ENCODE data around the gene CFHR4.
"Not testable (repeated sequence)": the region's sequence is repeated elsewhere in the genome, so short reads cannot be mapped to it uniquely, and the experiment has no call there.

The CFHR4 gene

DNA sequence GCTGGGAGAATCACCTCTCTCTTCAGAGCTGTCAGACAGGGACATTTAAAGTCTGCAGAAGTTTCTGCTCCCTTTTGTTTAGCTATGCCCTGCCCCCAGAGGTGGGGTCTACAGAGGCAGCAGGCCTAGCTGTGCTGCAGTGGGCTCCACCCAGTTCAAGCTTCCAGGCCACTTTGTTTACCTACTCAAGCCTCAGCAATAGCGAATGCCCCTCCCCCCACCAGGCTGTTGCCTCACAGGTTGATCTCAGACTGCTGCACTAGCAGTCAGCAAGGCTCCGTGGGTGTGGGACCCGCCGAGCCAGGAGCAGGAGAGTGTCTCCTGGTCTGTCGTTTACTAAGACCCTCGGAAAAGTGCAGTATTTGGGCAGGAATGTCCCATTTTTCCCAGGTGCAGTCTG lies 53.6 kb downstream of the CFHR4 start:
- not testable (repeated sequence) for DNase-seq

DNA sequence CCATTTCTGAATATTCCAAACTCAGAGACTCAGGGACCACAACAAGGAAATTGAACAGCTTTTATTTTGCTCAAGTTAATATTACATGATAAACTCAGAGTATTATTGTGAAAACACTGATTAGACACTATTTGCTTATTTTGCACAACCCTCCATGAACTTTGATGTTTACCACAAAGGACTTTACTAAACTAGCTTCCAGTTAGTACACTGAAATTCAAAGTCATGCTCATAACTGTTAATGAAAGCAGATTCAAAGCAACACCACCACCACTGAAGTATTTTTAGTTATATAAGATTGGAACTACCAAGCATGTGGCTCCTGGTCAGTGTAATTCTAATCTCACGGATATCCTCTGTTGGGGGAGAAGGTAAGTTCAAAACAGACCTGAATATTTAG lies 55.7 kb downstream of the CFHR4 start, which contains the start of gene CFHR2:
Gene CFHR2, plus strand, starts transcription at position 171 of the 400 bp plus-strand sequence. Its CDS starts 143 bp downstream, at position 314.
- not testable (repeated sequence) for DNase-seq

DNA sequence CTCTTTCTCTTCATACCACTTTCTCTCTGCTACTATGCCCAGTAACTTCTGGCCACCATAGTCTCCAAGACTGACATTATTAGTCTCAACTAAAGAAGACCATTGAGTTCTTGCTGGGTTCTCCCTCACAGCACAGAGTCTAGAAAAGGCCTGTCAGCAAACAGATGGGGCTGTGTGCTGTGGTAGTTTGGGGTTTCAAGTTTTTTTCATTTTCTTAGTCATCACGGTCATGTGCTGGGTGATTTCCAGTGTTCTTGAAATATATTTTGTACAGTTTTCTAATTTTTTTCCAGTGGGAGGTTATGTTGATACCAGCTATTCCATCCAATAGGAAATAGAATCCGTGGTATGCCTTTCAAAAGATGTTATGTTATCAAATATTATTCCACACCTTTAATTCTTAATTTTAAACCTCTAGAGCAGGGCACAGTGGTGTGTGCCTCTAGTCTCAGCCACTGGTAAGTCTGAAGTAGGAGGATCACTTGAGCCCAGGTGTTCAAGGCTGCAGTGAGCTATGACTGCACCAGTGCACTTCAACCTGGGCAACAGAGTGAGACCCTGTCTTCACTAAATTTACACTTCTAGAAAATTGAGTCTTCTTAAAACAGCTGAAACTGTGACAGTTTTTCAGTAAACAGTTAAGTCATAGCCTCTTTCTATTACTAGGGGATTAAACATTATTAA lies 64.0 kb downstream of the CFHR4 start:
- no peak for DNase-seq

DNA sequence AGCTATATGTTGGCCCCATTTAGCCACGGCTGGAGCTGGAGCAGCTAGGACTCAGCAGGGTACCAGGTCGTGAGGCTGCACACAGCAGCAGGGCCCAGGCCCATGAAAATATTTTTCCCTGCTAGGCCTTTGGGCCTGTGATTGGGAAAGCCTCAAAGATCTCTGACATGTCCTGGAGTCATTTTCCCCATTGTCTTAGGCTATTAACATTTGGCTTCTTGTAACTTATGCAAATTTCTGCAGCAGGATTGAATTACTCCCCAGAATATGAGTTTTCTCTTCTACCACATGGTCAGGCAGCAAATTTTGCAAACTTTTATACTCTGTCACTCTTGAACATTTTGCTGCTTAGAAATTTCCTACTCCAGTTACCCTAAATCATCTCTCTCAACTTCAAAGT lies 66.9 kb downstream of the CFHR4 start:
- DNase-seq = no peak

DNA sequence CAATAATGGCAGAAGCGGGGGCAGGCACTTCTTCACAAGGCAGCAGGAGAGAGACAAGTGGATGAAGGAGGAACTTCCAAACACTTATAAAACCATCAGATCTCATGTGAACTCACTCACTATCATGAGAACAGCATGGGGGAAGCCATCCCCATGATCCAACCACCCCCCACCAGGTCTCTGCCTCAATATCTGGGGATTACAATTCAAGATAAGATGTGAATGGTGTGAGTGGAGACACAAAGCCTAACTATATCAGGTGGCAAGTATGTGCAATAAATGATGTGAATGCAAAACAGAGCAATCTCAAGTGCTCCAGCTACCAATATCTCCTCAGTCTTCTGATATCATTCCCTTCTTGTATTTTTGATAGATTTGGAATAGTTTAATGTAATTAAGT lies 68.1 kb downstream of the CFHR4 start:
- no peak for DNase-seq

DNA sequence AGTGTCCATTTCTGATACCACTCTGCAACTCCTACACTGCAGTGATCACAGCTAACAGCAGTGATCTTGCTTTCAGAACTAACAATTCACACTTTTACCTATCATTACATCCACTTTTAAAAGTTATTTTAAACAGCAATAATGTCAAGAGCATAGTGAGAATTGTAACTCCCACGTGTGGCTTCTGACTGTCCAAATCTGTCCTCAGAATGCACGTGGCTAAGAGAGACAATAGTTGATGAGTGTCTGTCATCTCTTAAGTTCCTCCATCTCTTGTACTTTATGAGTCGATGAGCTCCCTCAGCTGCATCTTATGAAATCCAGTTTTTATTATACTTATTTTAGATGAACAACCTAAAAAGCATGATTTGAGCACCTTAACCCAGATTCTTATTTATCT lies 73.0 kb downstream of the CFHR4 start:
- no peak for DNase-seq
